ENCODE measurements around the gene LRIT2. TPM values are rescaled to one million over a fixed set of nuclear protein-coding genes. Genes with fewer than 3 reads are reported as not detected.
"Not testable (repeated sequence)": the region's sequence is repeated elsewhere in the genome, so short reads cannot be mapped to it uniquely, and the experiment has no call there.

The LRIT2 gene
- total and polyA plus RNA-seq, 4 donors, result not detected

DNA sequence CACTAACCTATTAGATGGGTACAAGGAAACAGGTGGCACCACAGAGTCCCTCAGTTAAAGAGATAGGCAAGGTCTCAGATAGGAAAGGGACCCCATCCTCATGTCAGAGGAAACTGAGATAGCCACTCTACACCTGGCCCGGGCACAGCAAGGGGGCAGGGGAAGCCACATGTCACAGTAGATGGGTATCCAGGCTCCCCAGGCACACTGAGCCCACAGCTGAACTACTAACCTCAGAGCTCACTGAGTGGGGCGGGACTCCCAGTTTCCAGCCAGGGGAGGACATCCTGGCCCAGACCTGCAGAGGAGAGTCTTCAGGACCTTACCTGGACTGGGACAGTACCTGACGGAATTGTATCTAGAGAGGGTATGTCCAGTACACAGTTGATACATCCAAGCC lies 34.7 kb downstream of the LRIT2 start:
- intact Hi-C loops (cut with DNase I), result no loop called here
- Histone ChIP-seq H3K27ac (ENCODE audit: low read depth in 1 of 2, low read length in 2 of 2) (no peak overlapping the region), H3K36me3 (ENCODE audit: control insufficient read depth in 1 of 2, insufficient read depth in 2 of 2, low read length in 1 of 2) (no peaks in the 10 kb centered on the region), H3K4me3 (ENCODE audit: low read length in 2 of 2) (no peak overlapping the region), H3K4me1 (ENCODE audit: control insufficient read depth in 1 of 2, insufficient read depth in 2 of 2, low read length in 2 of 2) (no peaks in the 10 kb centered on the region), H3K9me3 (ENCODE audit: control insufficient read depth, low read length) (no peaks in the 10 kb centered on the region), H3K27me3 (ENCODE audit: control insufficient read depth in 1 of 2, insufficient read depth in 2 of 2, low read length in 1 of 2) (no peaks in the 10 kb centered on the region)
- 83 to 92% methylated on average over 3 of the region's 3 CpGs for WGBS, 2 donors
- no peak for DNase-seq
- no peak for ATAC-seq (ENCODE audit: low FRiP score)

DNA sequence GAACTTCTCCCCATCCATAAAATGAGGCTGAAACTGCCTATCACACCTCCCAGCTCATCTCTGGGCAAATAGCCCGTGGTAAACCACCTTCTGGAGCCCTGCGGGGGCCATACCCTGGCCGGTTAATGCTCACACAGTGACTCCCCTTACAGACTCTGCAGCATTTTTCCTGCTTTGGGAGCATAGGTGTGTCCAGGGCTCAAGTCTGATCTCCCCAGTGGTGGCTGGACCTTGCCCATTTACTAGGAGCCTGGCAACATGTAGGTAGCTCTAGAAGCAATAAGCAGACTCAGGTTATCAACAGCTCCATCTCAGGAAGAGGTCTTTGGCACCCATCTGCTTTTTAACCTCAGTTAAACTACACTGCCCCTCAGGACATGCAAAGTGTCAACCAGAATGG lies 36.5 kb downstream of the LRIT2 start:
- intact Hi-C loops (cut with DNase I), result no loop called here
- ATAC-seq (ENCODE audit: low FRiP score), result no peak
- Histone ChIP-seq H3K9me3 (ENCODE audit: control insufficient read depth, low read length) (no peaks in the 10 kb centered on the region), H3K36me3 (ENCODE audit: control insufficient read depth in 1 of 2, insufficient read depth in 2 of 2, low read length in 1 of 2) (no peaks in the 10 kb centered on the region), H3K27me3 (ENCODE audit: control insufficient read depth in 1 of 2, insufficient read depth in 2 of 2, low read length in 1 of 2) (no peaks in the 10 kb centered on the region), H3K4me3 (ENCODE audit: low read length in 2 of 2) (no peak overlapping the region), H3K27ac (ENCODE audit: low read depth in 1 of 2, low read length in 2 of 2) (no peak overlapping the region), H3K4me1 (ENCODE audit: control insufficient read depth in 1 of 2, insufficient read depth in 2 of 2, low read length in 2 of 2) (no peaks in the 10 kb centered on the region)
- DNase-seq, result no peak
- WGBS, 2 donors, result 71 to 84% methylated on average over 3 of the region's 3 CpGs

DNA sequence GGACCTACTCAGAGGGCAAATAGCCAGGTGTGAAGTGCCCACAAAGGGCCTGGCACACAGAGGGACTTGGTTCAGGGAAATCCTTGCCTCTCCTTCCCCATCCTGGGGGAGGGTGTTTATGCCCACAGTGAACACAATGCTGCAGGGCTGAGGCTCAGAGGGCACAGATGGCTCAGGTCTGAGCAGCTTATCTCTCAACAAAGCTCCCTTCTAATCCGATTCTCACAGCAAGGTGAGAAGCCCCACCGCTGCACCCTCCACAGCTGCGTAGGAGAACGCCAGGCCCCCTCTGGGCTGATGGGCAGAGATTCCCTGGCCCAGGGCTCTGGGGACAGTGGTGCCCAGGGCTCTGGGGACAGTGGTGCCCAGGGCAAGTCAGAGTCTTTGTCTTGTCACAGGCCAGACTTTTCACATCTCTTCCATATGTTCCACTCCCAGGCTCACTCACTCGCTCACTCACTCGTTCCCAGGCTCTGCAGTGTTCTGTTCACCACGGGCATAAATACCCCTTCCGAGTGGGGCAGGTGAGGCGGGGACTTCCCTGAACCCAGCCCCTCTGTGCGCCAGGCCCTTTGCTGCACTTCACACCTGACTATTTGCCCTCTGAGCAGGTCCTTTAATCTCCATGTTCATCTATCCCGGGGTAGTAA lies 39.7 kb downstream of the LRIT2 start:
- DNase-seq (no peak), ATAC-seq (ENCODE audit: low FRiP score) (no peak)
- intact Hi-C loops (cut with DNase I), result no loop called here
- Histone ChIP-seq H3K4me3 (ENCODE audit: low read length in 2 of 2) (no peak overlapping the region), H3K9me3 (ENCODE audit: control insufficient read depth, low read length) (no peaks in the 10 kb centered on the region), H3K27me3 (ENCODE audit: control insufficient read depth in 1 of 2, insufficient read depth in 2 of 2, low read length in 1 of 2) (no peaks in the 10 kb centered on the region), H3K27ac (ENCODE audit: low read depth in 1 of 2, low read length in 2 of 2) (no peak overlapping the region), H3K36me3 (ENCODE audit: control insufficient read depth in 1 of 2, insufficient read depth in 2 of 2, low read length in 1 of 2) (no peaks in the 10 kb centered on the region), H3K4me1 (ENCODE audit: control insufficient read depth in 1 of 2, insufficient read depth in 2 of 2, low read length in 2 of 2) (no peaks in the 10 kb centered on the region)
- 72 to 73% methylated on average over 11 of the region's 11 CpGs for WGBS, 2 donors

DNA sequence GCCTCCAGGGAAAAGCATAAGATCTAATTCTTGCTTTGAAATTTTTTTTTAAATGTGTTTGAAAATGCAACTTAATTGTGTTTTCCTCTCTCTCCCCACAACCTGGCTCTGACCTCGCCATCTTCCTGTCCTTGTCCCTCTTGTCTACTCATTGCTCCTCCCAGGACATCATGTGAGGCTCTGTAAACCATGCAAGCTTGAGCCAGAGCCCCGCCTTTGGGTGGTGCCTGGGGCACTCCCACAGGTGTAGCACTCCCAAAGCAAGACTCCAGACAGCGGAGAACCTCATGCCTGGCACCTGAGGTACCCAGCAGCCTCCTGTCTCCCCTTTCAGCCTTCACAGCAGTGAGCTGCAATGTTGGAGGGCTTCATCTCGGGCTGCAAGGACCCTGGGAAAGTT lies 40.8 kb downstream of the LRIT2 start:
- H3K4me1 ChIP-seq (ENCODE audit: control insufficient read depth in 1 of 2, insufficient read depth in 2 of 2, low read length in 2 of 2), result no peaks in the 10 kb centered on the region
- ATAC-seq (ENCODE audit: low FRiP score) (no peak), DNase-seq (no peak)
- H3K27me3 ChIP-seq (ENCODE audit: control insufficient read depth in 1 of 2, insufficient read depth in 2 of 2, low read length in 1 of 2), result no peaks in the 10 kb centered on the region
- H3K36me3 ChIP-seq (ENCODE audit: control insufficient read depth in 1 of 2, insufficient read depth in 2 of 2, low read length in 1 of 2), result no peaks in the 10 kb centered on the region
- intact Hi-C loops (cut with DNase I), result no loop called here
- H3K4me3 ChIP-seq (ENCODE audit: low read length in 2 of 2), result no peak overlapping the region
- 74 to 78% methylated on average over 4 of the region's 4 CpGs for WGBS, 2 donors
- H3K9me3 ChIP-seq (ENCODE audit: control insufficient read depth, low read length), result no peaks in the 10 kb centered on the region
- no peak overlapping the region for H3K27ac ChIP-seq (ENCODE audit: low read depth in 1 of 2, low read length in 2 of 2)

DNA sequence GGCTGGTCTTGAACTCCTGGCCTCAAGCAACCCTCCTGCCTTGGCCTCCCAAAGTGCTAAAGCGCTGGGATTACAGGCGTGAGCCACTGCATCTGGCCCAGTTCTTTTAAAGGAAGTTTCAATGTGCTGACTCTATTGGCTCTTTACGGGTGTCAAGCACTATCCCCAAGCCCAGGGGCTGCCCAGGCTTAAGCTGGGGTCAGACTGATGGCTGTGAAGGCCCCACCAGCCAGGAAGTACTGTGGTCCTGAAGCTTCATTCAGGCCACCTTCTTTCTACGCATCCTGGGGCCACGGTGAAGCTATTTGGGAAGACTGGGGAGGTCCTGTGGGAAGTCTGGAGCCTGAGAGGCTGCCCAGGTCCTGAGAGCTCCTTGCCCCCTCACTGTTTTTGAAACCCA lies 43.7 kb downstream of the LRIT2 start:
- Histone ChIP-seq H3K27ac (ENCODE audit: low read depth in 1 of 2, low read length in 2 of 2) (no peak overlapping the region), H3K9me3 (ENCODE audit: control insufficient read depth, low read length) (no peaks in the 10 kb centered on the region), H3K27me3 (ENCODE audit: control insufficient read depth in 1 of 2, insufficient read depth in 2 of 2, low read length in 1 of 2) (no peaks in the 10 kb centered on the region), H3K4me1 (ENCODE audit: control insufficient read depth in 1 of 2, insufficient read depth in 2 of 2, low read length in 2 of 2) (no peaks in the 10 kb centered on the region), H3K4me3 (ENCODE audit: low read length in 2 of 2) (no peak overlapping the region), H3K36me3 (ENCODE audit: control insufficient read depth in 1 of 2, insufficient read depth in 2 of 2, low read length in 1 of 2) (no peaks in the 10 kb centered on the region)
- intact Hi-C loops (cut with DNase I), result no loop called here
- ATAC-seq (ENCODE audit: low FRiP score) (no peak), DNase-seq (no peak)
- WGBS, 2 donors, result 85 to 98% methylated on average over 5 of the region's 5 CpGs

DNA sequence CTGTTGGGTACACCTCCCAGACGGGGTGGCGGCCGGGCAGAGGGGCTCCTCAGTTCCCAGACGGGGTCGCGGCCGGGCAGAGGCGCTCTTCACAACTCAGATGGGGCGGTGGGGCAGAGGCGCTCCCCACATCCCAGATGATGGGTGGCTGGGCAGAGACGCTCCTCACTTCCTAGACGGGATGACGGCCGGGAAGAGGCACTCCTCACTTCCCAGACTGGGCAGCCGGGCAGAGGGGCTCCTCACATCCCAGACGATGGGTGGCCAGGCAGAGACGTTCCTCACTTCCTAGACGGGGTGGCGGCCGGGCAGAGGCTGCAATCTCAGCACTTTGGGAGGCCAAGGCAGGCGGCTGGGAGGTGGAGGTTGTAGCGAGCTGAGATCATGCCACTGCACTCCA lies 45.0 kb downstream of the LRIT2 start:
- ATAC-seq (ENCODE audit: low FRiP score); H3K4me1 ChIP-seq (ENCODE audit: control insufficient read depth in 1 of 2, insufficient read depth in 2 of 2, low read length in 2 of 2); H3K4me3 ChIP-seq (ENCODE audit: low read length in 2 of 2); DNase-seq; intact Hi-C loops (cut with DNase I); H3K9me3 ChIP-seq (ENCODE audit: control insufficient read depth, low read length); H3K27me3 ChIP-seq (ENCODE audit: control insufficient read depth in 1 of 2, insufficient read depth in 2 of 2, low read length in 1 of 2); H3K27ac ChIP-seq (ENCODE audit: low read depth in 1 of 2, low read length in 2 of 2); H3K36me3 ChIP-seq (ENCODE audit: control insufficient read depth in 1 of 2, insufficient read depth in 2 of 2, low read length in 1 of 2): not testable (repeated sequence)
- 91 to 93% methylated on average over 20 of the region's 22 CpGs for WGBS, 2 donors

DNA sequence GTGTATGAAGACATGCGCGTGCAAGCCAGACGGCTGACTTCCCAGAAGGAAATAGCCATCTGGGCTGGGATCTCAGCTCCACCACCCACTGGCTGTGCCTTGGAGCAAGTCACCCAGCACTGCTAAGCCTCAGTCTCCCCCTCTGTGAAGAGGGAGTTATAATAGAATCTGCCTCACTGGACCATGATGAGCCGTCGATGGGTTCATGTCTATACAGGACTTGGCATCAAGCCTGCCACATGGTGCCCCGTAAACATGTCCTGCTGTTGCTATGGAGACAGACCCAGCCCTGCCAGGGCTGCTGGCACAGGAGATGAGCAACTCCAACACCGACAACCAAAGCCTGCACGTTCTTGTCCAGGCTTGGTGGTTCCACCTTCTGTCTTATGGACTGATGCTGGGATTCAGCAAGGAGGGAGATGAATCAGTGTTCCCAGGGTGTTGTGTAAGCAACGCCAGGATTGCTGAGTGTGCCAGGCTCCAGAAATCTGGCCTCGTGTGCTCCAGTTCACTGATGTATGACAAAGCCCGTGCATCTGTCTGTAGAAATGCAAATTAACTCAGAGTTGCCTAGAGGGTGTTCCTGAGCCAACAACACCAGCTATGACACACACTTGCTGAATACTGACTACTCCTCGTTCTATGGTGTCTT lies 46.2 kb downstream of the LRIT2 start:
- intact Hi-C loops (cut with DNase I), result no loop called here
- Histone ChIP-seq H3K27me3 (ENCODE audit: control insufficient read depth in 1 of 2, insufficient read depth in 2 of 2, low read length in 1 of 2) (no peaks in the 10 kb centered on the region), H3K27ac (ENCODE audit: low read depth in 1 of 2, low read length in 2 of 2) (no peak overlapping the region), H3K36me3 (ENCODE audit: control insufficient read depth in 1 of 2, insufficient read depth in 2 of 2, low read length in 1 of 2) (no peaks in the 10 kb centered on the region), H3K4me3 (ENCODE audit: low read length in 2 of 2) (no peak overlapping the region), H3K4me1 (ENCODE audit: control insufficient read depth in 1 of 2, insufficient read depth in 2 of 2, low read length in 2 of 2) (no peaks in the 10 kb centered on the region), H3K9me3 (ENCODE audit: control insufficient read depth, low read length) (no peaks in the 10 kb centered on the region)
- ATAC-seq (ENCODE audit: low FRiP score) (no peak), DNase-seq (no peak)
- WGBS, 2 donors, result 56 to 58% methylated on average over 12 of the region's 12 CpGs

DNA sequence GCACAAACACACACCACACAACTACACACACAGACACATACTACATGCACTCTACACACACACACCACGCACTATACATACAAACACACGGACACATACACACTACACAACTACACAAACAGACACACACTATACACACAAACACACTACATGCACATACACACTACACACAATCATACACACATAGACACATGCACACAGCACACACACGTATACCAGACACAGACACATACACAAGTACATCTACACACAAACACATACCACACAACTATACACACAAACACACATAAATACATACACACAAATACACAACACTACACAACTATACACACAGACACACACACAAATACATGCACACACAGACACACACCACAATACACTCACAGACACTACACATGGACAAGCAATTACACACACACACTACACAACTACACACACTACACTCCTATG lies 47.2 kb downstream of the LRIT2 start:
- ATAC-seq (ENCODE audit: low FRiP score), result no peak
- intact Hi-C loops (cut with DNase I), result no loop called here
- Histone ChIP-seq H3K36me3 (ENCODE audit: control insufficient read depth in 1 of 2, insufficient read depth in 2 of 2, low read length in 1 of 2) (no peaks in the 10 kb centered on the region), H3K27me3 (ENCODE audit: control insufficient read depth in 1 of 2, insufficient read depth in 2 of 2, low read length in 1 of 2) (no peaks in the 10 kb centered on the region), H3K27ac (ENCODE audit: low read depth in 1 of 2, low read length in 2 of 2) (no peak overlapping the region), H3K9me3 (ENCODE audit: control insufficient read depth, low read length) (no peaks in the 10 kb centered on the region), H3K4me3 (ENCODE audit: low read length in 2 of 2) (no peak overlapping the region), H3K4me1 (ENCODE audit: control insufficient read depth in 1 of 2, insufficient read depth in 2 of 2, low read length in 2 of 2) (no peaks in the 10 kb centered on the region)
- no peak for DNase-seq
- 91 to 94% methylated on average over 3 of the region's 3 CpGs for WGBS, 2 donors

DNA sequence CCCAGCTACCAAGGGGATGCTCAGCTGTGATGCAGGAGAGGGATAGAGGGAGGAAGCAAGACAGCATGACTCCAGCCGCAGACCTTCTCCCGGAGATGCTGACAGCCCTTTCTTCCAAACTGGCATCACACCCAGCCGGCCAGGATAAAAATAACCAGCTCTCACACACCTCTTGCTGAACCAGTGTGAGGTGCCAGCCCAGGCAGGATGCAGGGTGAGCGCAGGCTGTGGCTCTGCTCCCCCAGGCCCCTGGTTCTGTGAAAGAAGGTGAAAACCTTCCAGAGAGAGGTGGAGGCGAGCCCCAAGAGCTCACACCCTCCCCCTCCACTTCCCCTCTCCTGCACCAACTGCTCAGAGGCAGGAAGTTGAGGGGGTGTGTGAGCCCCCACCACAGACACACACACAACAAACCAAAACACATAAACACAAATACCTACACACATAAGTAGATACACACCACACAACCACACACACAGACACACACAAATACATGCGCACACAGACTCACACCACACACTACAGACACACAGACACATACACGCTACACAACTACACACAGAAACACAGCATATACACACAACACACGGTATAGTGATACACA lies 47.7 kb downstream of the LRIT2 start:
- 50 to 61% methylated on average over 8 of the region's 8 CpGs for WGBS, 2 donors
- DNase-seq, result no peak
- Histone ChIP-seq H3K4me1 (ENCODE audit: control insufficient read depth in 1 of 2, insufficient read depth in 2 of 2, low read length in 2 of 2) (no peaks in the 10 kb centered on the region), H3K27me3 (ENCODE audit: control insufficient read depth in 1 of 2, insufficient read depth in 2 of 2, low read length in 1 of 2) (no peaks in the 10 kb centered on the region), H3K27ac (ENCODE audit: low read depth in 1 of 2, low read length in 2 of 2) (no peak overlapping the region), H3K9me3 (ENCODE audit: control insufficient read depth, low read length) (no peaks in the 10 kb centered on the region), H3K4me3 (ENCODE audit: low read length in 2 of 2) (no peak overlapping the region), H3K36me3 (ENCODE audit: control insufficient read depth in 1 of 2, insufficient read depth in 2 of 2, low read length in 1 of 2) (no peaks in the 10 kb centered on the region)
- intact Hi-C loops (cut with DNase I), result no loop called here
- ATAC-seq (ENCODE audit: low FRiP score), result no peak
